CD4-positive, CD25-positive, alpha-beta regulatory T cell (primary cell): ENCODE measurements around the gene GATA2. TPM values are rescaled to one million over a fixed set of nuclear protein-coding genes. Genes with fewer than 3 reads are reported as not detected.

ENCODE experiments used
- ATAC-seq, 2 donors: fragments of 150-1000 bp; cut with Tn5 transposase; one replicate each; pipeline ENCODE4 v1.10.0; 2021; ENCODE audit warnings: low read depth in 2 of 2, moderate number of reproducible peaks in 2 of 2, moderate library complexity in 1 of 2
- DNase-seq, 3 donors: peaks; one replicate each; pipeline versions ENCODE4 v3.0.0 to v3.0.0-alpha.2; 2012 to 2022; ENCODE audit warnings: mixed read lengths in 1 of 3
- H3K27ac ChIP-seq: one replicate; pipeline ENCODE4 v1.7.0; 2013; ENCODE audit warnings: mild to moderate bottlenecking, low read length; ENCODE audit not compliant: insufficient read depth, poor library complexity, severe bottlenecking
- H3K27me3 ChIP-seq: one replicate; pipeline ENCODE4 v1.7.0; 2013; ENCODE audit warnings: low read length; ENCODE audit not compliant: control insufficient read depth, insufficient read depth
- H3K36me3 ChIP-seq: one replicate; pipeline ENCODE4 v1.7.0; 2013; ENCODE audit warnings: mild to moderate bottlenecking, low read length, moderate library complexity; ENCODE audit not compliant: control insufficient read depth, insufficient read depth
- H3K4me1 ChIP-seq: 2 replicates; pipeline ENCODE4 v1.7.0; 2013; ENCODE audit warnings: mild to moderate bottlenecking, low read length; ENCODE audit not compliant: insufficient read depth, control insufficient read depth, poor library complexity, severe bottlenecking
- H3K4me3 ChIP-seq: one replicate; pipeline ENCODE4 v1.7.0; 2013; ENCODE audit warnings: low read depth, mild to moderate bottlenecking, low read length, moderate library complexity
- H3K9me3 ChIP-seq, 2 experiments: 1 replicate in 1 of 2; 2 replicates in 1 of 2; pipeline ENCODE4 v1.7.0; 2013; ENCODE audit warnings: low read length in 2 of 2, mild to moderate bottlenecking in 1 of 2, moderate library complexity in 1 of 2; ENCODE audit not compliant: control insufficient read depth in 2 of 2
- H3K27ac Mint-ChIP-seq, 3 donors: one replicate each; pipeline ENCODE4 v1.8.0; 2020 to 2022; ENCODE audit warnings: mild to moderate bottlenecking in 3 of 3, mixed read lengths in 3 of 3, moderate library complexity in 2 of 3
- H3K27me3 Mint-ChIP-seq: one replicate; pipeline ENCODE4 v1.8.0; 2022; ENCODE audit warnings: mild to moderate bottlenecking, mixed read lengths
- H3K36me3 Mint-ChIP-seq: one replicate; pipeline ENCODE4 v1.8.0; 2020; ENCODE audit warnings: mixed read lengths
- H3K4me1 Mint-ChIP-seq, 4 donors: one replicate each; pipeline ENCODE4 v1.8.0; 2020 to 2022; ENCODE audit warnings: mixed read lengths in 4 of 4, mild to moderate bottlenecking in 1 of 4
- H3K4me3 Mint-ChIP-seq, 4 donors: one replicate each; pipeline ENCODE4 v1.8.0; 2020 to 2022; ENCODE audit warnings: mild to moderate bottlenecking in 4 of 4, mixed read lengths in 4 of 4, moderate library complexity in 3 of 4
- H3K9me3 Mint-ChIP-seq, 7 donors: one replicate each; pipeline ENCODE4 v1.8.0; 2020 to 2022; ENCODE audit warnings: mixed read lengths in 7 of 7, mild to moderate bottlenecking in 3 of 7, moderate library complexity in 2 of 7
- polyA plus RNA-seq, 4 donors: library from polyadenylated mRNA; unstranded; fragments of 300-500 nt; fragmentation: Illumina TruSeq; gene quantifications; one replicate each; pipeline ENCODE4 v1.2.3, GENCODE V29; 2021
- total RNA-seq: library from RNA; stranded (reverse); gene quantifications from one replicate; pipeline ENCODE4 v1.2.3, GENCODE V29; 2022

The GATA2 gene
- total and polyA plus RNA-seq, 5 donors from 2014 or later: 6.2 TPM; not detected in 4

GRCh38 chr3:128489927-128490649 lies 2.9 kb downstream of the GATA2 start:
- H3K9me3 ChIP-seq: no peaks in the 10 kb centered on the region
- Mint-ChIP-seq H3K27me3 (peaks cover 77% of the 10 kb centered on the region), H3K4me3 (peak overlapping the region; percentile 32 to 85 (median 75)), H3K27ac (no peak overlapping the region), H3K4me1 (peaks cover 0 to 47% (median 4%) of the 10 kb centered on the region in 4 donors), H3K9me3 (peaks cover 0 to 3% (median 0%) of the 10 kb centered on the region in 7 donors), H3K36me3 (no peaks in the 10 kb centered on the region)
- H3K27me3 ChIP-seq: peaks cover 15% of the 10 kb centered on the region
- no peak overlapping the region for H3K4me3 ChIP-seq
- no peak for ATAC-seq
- no peak for DNase-seq
- no peak overlapping the region for H3K27ac ChIP-seq
- no peaks in the 10 kb centered on the region for H3K36me3 ChIP-seq
- H3K4me1 ChIP-seq: peaks cover 67% of the 10 kb centered on the region

DNA sequence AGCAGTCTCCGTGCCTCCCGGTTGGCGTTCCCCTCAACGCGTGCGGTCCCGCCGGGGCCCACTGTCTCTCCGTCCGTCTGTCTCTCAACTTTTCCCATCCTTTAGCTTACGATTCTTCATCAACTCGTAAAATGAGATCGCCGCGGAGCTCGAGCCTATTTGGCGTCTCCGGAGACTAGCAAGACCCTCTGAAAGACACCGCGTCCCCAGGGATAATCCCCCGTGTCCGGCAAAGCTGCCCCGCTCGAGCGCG lies 3.4 kb downstream of the GATA2 start:
- H3K9me3 Mint-ChIP-seq: peaks cover 0 to 3% (median 0%) of the 10 kb centered on the region in 7 donors
- H3K36me3 Mint-ChIP-seq: no peaks in the 10 kb centered on the region
- no peaks in the 10 kb centered on the region for H3K9me3 ChIP-seq
- peaks cover 0 to 47% (median 7%) of the 10 kb centered on the region in 4 donors for H3K4me1 Mint-ChIP-seq
- no peaks in the 10 kb centered on the region for H3K36me3 ChIP-seq
- DNase-seq (no peak), ATAC-seq (no peak)
- H3K27ac Mint-ChIP-seq: no peak overlapping the region
- H3K27ac ChIP-seq: no peak overlapping the region
- peak overlapping the region; percentile 32 to 85 (median 60) for H3K4me3 Mint-ChIP-seq
- peaks cover 77% of the 10 kb centered on the region for H3K27me3 Mint-ChIP-seq
- peaks cover 19% of the 10 kb centered on the region for H3K27me3 ChIP-seq
- peaks cover 67% of the 10 kb centered on the region for H3K4me1 ChIP-seq
- no peak overlapping the region for H3K4me3 ChIP-seq

- Mint-ChIP-seq H3K4me3 (peak overlapping the region; percentile 52 to 85 (median 78)), H3K27me3 (peaks cover 77% of the 10 kb centered on the region), H3K9me3 (peaks cover 0 to 3% (median 0%) of the 10 kb centered on the region in 7 donors), H3K4me1 (peaks cover 0 to 47% (median 8%) of the 10 kb centered on the region in 4 donors), H3K27ac (no peak overlapping the region), H3K36me3 (no peaks in the 10 kb centered on the region)
- DNase-seq (no peak), ATAC-seq (no peak)
- Histone ChIP-seq H3K27ac (no peak overlapping the region), H3K4me3 (no peak overlapping the region), H3K27me3 (peaks cover 15% of the 10 kb centered on the region), H3K9me3 (no peaks in the 10 kb centered on the region), H3K36me3 (no peaks in the 10 kb centered on the region), H3K4me1 (peaks cover 67% of the 10 kb centered on the region)
Observed at GRCh38 chr3:128488991-128489673, 3.9 kb downstream of the GATA2 start.

DNA sequence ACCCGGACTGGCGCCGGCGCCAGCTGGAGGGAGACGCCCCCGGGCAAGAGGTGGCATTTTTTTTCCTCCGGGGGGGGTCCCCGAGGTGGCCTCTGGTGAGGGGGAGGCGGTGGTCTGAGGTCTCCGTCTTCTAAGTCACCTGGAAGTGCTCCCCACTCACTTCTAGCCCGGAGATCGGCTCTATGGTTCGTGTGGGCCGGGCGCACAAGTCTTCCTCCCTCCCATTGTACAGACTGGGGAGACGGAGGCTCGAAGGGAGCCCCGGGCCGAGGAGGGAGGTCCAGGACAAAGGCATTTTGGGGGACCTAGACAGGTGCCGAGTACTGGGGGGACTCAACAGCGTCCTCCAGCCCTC lies 4.4 kb downstream of the GATA2 start:
- no peak overlapping the region for H3K27ac ChIP-seq
- Mint-ChIP-seq H3K4me3 (peak overlapping the region; percentile 52 to 79 (median 70)), H3K4me1 (peaks cover 0 to 50% (median 8%) of the 10 kb centered on the region in 4 donors), H3K27ac (no peak overlapping the region), H3K27me3 (peaks cover 77% of the 10 kb centered on the region), H3K36me3 (no peaks in the 10 kb centered on the region), H3K9me3 (peaks cover 0 to 4% (median 0%) of the 10 kb centered on the region in 7 donors)
- ATAC-seq: no peak
- DNase-seq: no peak
- H3K27me3 ChIP-seq: peaks cover 13% of the 10 kb centered on the region
- H3K9me3 ChIP-seq: no peaks in the 10 kb centered on the region
- H3K36me3 ChIP-seq: no peaks in the 10 kb centered on the region
- no peak overlapping the region for H3K4me3 ChIP-seq
- H3K4me1 ChIP-seq: peaks cover 67% of the 10 kb centered on the region

GRCh38 chr3:128487813-128488635 lies 5.0 kb downstream of the GATA2 start:
- DNase-seq (peak in 1 of 3 donors; percentile 27), ATAC-seq (no peak)
- H3K27me3 Mint-ChIP-seq: peaks cover 78% of the 10 kb centered on the region
- Histone ChIP-seq H3K4me3 (no peak overlapping the region), H3K27ac (no peak overlapping the region), H3K9me3 (no peaks in the 10 kb centered on the region), H3K27me3 (peaks cover 13% of the 10 kb centered on the region), H3K4me1 (peaks cover 72% of the 10 kb centered on the region), H3K36me3 (no peaks in the 10 kb centered on the region)
- H3K9me3 Mint-ChIP-seq: peaks cover 0 to 7% (median 0%) of the 10 kb centered on the region in 7 donors
- peak overlapping the region; percentile 59 to 84 (median 64) for H3K4me3 Mint-ChIP-seq
- H3K4me1 Mint-ChIP-seq: peaks cover 0 to 52% (median 12%) of the 10 kb centered on the region in 4 donors
- H3K27ac Mint-ChIP-seq: no peak overlapping the region
- H3K36me3 Mint-ChIP-seq: no peaks in the 10 kb centered on the region

- Mint-ChIP-seq H3K4me3 (peak overlapping the region; percentile 80 to 91 (median 85)), H3K27ac (no peak overlapping the region), H3K4me1 (peaks cover 0 to 53% (median 13%) of the 10 kb centered on the region in 4 donors), H3K36me3 (no peaks in the 10 kb centered on the region), H3K27me3 (peaks cover 80% of the 10 kb centered on the region), H3K9me3 (peaks cover 0 to 7% (median 0%) of the 10 kb centered on the region in 7 donors)
- Histone ChIP-seq H3K4me1 (peaks cover 70% of the 10 kb centered on the region), H3K36me3 (no peaks in the 10 kb centered on the region), H3K27ac (no peak overlapping the region), H3K27me3 (peaks cover 13% of the 10 kb centered on the region), H3K4me3 (no peak overlapping the region), H3K9me3 (no peaks in the 10 kb centered on the region)
- ATAC-seq (no peak), DNase-seq (no peak)
Observed at GRCh38 chr3:128487538-128487812, 5.5 kb downstream of the GATA2 start.

- no peaks in the 10 kb centered on the region for H3K36me3 ChIP-seq
- Mint-ChIP-seq H3K4me1 (peaks cover 0 to 52% (median 13%) of the 10 kb centered on the region in 4 donors), H3K4me3 (peak overlapping the region; percentile 80 to 91 (median 85)), H3K27ac (peak overlapping the region in 1 of 3 donors; percentile 48), H3K27me3 (peaks cover 82% of the 10 kb centered on the region), H3K9me3 (peaks cover 0 to 7% (median 0%) of the 10 kb centered on the region in 7 donors), H3K36me3 (no peaks in the 10 kb centered on the region)
- DNase-seq: peak in 1 of 3 donors; percentile 23
- no peaks in the 10 kb centered on the region for H3K9me3 ChIP-seq
- H3K4me1 ChIP-seq: peaks cover 65% of the 10 kb centered on the region
- peaks cover 13% of the 10 kb centered on the region for H3K27me3 ChIP-seq
- no peak overlapping the region for H3K4me3 ChIP-seq
- H3K27ac ChIP-seq: no peak overlapping the region
- ATAC-seq: no peak
Observed at GRCh38 chr3:128486681-128487537, 6.1 kb downstream of the GATA2 start.
